HG03521 (cell line): ENCODE results near the gene RNF34.

Experiments used
- ATAC-seq: cut with Tn5 transposase; IDR thresholded peaks from one replicate; pipeline ENCODE4 v1.9.1; 2021; ENCODE audit warnings: mild to moderate bottlenecking, moderate library complexity; ENCODE audit not compliant: unreplicated experiment

RNF34 gene

GRCh38 chr12:121436706-121437105, 36.8 kb downstream of the RNF34 start:
- no peak for ATAC-seq

- no peak for ATAC-seq
These were observed 39.0 kb downstream of the RNF34 start for GRCh38 chr12:121438905-121439304.

DNA sequence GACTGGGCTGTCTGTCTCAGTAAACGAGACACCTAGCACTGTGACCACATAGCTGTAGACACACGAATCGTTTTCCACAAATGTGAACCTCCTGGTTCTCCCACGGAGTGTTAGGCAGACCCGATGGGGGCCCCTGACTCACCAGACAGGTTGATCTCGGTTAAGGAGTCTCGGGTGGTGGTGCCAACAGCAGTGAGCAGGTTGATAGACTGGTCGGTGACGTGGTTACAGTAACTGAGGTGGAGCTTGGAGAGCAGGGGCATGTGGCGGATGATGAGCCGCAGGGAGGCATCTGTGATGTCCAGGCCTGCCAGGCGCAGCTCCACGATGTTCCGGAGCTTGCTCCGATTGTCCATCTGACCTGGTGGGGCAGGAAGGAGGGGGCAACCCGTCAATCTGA, 39.8 kb downstream of the RNF34 start:
- ATAC-seq, result no peak

DNA sequence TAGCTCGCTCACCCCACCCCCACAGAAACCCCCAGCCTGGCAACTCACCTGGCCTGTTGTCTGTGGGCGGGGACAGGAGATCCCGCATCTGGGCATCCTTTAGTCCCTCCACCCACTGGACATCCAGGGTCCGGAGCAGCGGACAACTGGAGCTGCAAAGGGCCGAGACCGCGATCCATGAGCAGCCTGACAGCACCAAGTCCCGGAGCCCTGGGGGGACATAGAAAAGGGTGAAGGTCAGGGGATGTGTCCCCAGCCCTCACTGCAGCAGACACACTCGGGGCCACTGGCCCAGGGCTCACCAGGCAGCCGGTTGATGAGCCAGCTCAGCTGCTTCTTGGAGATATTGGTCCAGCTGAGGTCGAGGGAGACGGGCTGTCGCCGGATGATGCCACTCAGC, 40.9 kb downstream of the RNF34 start:
- ATAC-seq, result no peak

GRCh38 chr12:121441555-121441954, 41.6 kb downstream of the RNF34 start:
- no peak for ATAC-seq

GRCh38 chr12:121442028-121442948, 42.4 kb downstream of the RNF34 start:
- ATAC-seq, result no peak

DNA sequence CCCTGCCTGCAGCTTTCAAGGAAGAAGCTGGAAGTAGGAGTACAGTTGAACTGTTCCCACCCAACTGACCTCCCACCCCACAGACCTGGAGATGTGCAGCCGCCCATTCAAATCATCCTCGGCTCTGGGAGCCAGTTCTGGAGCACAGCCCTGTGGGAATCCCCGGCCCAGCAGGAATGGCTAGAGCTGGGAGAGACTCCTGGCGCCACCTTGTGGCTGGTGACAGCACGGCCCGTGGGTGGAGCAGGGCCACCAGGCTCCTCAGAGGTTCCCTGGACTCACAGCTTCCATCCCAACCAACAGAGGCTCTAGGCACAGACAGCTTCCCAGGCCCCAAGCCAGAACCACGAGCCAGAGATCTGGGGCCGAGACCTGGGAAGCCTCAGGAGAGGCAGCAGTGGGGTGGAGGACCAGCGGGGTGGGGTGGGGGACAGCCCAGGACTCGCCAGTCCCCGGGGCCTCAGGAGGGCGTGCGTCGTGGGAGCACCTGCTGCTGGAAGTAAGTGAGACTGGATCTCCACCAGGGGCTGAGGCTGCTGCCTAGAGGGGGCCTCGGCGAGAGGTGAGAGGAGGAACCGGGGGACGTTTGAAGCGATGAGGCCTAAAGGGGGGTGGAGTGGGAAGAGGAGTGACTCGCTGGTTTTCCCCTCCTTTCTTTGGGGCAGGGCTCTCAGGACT, 43.4 kb downstream of the RNF34 start:
- no peak for ATAC-seq

DNA sequence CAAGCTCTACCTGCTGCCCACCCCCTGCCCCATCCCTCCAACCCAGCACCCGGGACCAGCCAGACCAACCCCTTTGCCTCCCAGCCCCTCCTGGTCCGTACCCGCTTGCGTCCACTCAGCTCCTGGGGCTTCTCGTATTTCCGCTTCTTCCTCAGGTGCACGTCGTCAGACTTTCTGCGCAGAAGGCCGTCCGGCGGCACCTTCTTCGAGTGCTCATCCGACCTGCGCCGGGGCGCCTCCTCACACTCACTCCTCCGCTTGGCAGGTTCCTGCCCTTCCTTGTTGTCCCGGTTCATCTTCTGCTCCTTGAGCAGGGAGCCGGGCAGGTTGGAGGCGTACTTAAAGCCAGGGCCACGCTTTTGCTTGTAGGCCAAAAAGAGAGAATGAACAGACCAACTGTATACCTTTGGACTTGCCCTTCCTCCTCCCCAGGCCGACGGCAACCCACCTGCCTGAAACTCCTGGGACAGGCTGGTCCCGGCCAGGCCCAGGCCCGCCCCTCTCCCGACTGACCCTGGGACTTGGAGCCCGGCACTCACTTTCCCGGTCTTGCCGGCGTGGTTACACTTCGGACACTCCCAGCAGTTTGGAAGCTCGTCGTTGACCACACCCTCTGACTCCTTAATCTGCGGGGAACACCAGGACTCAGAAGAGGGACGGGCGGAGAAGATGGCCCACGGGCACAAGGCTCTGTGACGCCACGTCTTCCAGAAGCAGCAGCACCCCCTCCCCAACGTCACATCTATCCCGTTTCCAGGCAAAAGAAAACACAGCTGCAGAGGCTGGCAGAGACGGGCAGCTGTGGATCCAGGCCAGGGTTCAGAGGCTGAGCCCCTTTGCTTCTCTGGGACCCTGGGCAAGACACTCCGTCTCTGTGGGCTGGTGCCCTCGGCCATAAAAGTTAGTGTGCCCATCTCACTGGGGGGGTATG, 44.3 kb downstream of the RNF34 start:
- no peak for ATAC-seq

DNA sequence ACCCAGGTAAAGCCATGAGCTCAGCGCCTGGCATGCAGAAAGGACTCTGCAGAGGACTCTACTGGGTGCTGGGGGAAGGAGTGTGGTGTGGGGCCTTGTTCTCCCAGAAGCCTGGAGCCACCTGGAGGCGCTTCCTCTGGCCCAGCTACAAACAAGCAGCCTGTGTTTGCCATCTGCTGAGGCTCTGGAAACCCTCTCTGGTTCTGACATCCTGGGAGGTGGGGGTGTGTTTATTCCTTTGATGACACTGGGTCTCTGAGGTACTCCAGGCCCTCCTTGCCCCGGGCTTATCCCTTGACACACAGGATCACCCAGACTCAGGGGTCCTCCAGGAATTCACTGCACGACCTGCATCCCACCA, 44.9 kb downstream of the RNF34 start:
- no peak for ATAC-seq

DNA sequence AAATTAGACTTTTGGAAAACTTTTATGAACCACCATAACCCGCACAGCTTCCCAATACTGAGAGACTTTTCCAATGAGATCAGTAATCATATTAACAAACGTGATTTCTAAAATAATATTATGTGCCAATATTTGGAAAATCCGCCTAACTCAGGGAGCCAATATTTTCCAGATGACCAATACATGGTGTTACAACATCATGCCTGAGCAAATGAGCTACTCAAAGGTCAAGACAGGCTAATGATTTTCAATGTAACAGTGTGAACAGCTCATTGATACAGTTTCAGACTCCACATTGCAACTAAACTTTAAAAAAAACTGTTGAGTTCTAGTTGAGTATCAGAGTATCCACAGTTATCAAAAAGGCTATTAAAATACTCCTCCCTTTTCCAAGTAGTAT, 46.8 kb downstream of the RNF34 start:
- no peak for ATAC-seq

DNA sequence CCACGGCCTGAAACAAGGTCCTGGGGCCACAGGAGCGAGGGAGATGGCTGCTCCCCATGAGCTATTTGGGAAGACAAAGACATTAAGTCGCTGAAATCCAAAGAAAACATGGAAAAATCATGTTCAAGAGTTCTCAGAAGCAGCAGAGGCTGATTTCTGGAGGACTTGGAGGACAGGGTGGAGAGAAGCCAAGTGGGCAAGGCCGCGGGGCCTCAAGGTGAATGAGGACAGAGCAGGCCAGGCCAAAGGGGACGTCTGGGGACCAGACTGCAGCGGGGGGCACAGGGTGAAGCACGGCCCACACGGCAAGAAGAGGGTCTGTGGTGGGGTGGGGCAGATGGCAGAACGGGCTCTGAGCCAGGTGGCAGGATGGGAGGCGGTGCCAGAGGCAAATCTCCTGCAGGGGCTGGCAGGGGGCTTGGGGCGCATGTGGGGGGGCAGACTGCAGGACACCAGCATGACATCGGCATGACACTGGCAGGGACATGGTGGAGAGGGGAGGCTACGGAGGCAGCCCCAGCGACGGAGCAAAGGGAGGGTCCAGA, 48.9 kb downstream of the RNF34 start:
- no peak for ATAC-seq

- no peak for ATAC-seq
These were observed 52.0 kb downstream of the RNF34 start for GRCh38 chr12:121451961-121452339.

- ATAC-seq, result no peak
These were observed 52.5 kb downstream of the RNF34 start for GRCh38 chr12:121452340-121452984.

- no peak for ATAC-seq
These were observed 53.1 kb downstream of the RNF34 start for GRCh38 chr12:121452985-121453360.

DNA sequence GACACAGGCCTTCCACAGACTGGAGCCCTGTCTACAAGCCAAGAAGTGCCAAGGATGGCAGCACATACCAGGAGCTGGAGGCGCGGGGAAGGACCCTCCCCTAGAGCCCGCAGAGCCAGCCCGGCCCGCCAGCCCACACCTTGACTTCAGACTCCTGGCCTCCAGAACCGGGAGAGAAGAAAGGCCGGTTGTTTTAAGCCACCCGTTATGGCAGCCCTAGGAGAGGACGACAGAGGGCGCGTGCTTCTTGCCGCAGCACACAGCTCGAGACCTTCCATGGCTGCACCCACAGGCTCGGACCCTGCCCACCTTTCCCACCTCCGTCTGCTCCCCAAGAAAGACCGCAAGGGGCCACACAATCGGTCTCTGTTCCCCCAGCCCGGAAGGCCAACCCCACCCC, 53.7 kb downstream of the RNF34 start:
- no peak for ATAC-seq

- no peak for ATAC-seq
These were observed 55.0 kb downstream of the RNF34 start for GRCh38 chr12:121454921-121455320.

- ATAC-seq, result no peak
These were observed 56.0 kb downstream of the RNF34 start for GRCh38 chr12:121455766-121456420.

GRCh38 chr12:121456551-121456950, 56.6 kb downstream of the RNF34 start:
- no peak for ATAC-seq

GRCh38 chr12:121461048-121461447, 61.1 kb downstream of the RNF34 start:
- no peak for ATAC-seq

GRCh38 chr12:121464331-121464730, 64.4 kb downstream of the RNF34 start:
- ATAC-seq, result no peak
